ENCODE measurements around the gene MAPK8IP3.

Gene MAPK8IP3

DNA sequence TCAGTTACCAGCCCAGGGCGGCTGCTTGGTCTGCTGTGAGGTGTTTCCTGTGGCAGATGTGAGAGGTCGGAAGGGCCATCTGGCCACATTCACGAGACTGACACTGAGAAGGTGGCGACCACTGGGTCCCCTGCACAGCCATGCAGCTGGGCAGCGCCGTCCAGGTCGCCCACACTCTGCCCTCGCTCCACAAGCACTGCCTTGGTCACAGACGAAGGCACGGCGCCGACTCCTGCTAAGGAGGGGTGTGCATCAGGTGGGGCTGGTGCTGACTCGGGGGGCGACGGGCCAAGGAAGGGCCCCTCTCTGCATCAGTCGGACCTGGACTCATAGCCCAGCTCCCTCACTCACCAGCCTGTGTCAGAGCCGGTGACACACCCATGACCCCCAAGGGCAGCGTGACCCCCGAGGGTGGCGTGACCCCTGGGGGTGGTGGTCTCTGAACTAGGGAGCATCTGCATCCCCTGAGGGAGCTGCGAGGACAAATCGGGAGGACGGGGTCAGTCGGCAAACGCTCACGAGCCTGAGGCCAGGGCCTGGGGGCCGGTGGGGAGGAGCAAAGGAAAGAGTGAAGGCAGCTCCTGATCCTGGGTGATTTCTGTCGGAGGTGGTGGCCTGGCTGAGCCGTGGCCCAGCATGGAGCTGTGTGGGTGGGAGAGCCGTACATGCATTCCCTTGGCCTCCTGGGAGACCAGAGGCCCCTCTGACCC, 34.9 kb downstream of the MAPK8IP3 start:
- no peak for DNase-seq

GRCh38 chr16:1741553-1742165, 35.7 kb downstream of the MAPK8IP3 start:
- DNase-seq = no peak

- DNase-seq = no peak
These were observed 37.7 kb downstream of the MAPK8IP3 start for GRCh38 chr16:1743376-1744337.

- no peak for DNase-seq
These were observed 38.4 kb downstream of the MAPK8IP3 start for GRCh38 chr16:1744338-1744840.

- no peak for DNase-seq
These were observed 39.3 kb downstream of the MAPK8IP3 start for GRCh38 chr16:1745181-1745899.

GRCh38 chr16:1745900-1746692, 40.1 kb downstream of the MAPK8IP3 start:
- no peak for DNase-seq

DNA sequence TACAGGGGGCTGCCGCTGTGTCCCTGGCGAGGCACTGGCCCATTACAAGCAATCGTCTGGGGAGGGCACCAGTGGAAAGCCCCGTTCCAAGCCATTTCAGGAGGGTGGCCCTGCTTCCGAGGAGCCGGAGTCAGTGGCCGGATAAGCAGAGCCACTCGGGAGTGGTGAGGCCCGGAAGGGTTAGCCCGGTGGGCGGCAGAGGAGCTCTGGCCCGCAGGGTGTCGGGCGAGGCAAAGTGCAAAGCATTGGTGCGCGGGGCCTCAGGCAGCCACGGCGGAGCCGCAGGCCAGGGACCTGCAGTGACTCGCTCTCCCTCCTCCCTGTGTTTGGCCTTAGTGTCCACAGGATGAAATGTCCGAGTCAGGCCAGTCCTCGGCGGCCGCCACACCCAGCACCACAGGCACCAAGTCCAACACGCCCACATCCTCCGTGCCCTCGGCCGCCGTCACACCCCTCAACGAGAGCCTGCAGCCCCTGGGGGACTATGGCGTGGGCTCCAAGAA, 40.7 kb downstream of the MAPK8IP3 start:
- DNase-seq = no peak

- no peak for DNase-seq
These were observed 41.9 kb downstream of the MAPK8IP3 start for GRCh38 chr16:1747934-1748333.

GRCh38 chr16:1749152-1750117, 43.4 kb downstream of the MAPK8IP3 start:
- no peak for DNase-seq

DNA sequence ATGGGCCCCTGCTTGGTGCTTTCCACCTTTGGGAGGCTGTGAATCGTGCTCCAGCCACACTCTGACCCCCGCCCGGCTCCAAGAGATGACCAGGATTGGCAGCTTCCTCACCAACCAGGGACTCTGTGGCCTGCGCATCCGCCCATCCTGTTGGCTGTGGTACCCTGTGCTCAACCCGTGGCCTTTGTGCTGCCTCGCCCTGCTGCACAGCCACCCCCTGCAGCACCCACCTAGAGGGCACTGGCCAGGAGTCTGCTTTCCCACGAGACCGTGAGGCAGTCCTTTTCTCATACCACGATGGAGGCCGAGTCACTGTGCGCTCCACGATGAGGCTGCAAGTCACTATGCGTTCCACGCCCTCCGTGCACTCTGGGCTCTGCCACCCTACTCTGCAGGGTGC, 46.0 kb downstream of the MAPK8IP3 start:
- no peak for DNase-seq

GRCh38 chr16:1752853-1753252, 46.9 kb downstream of the MAPK8IP3 start:
- DNase-seq = no peak

DNA sequence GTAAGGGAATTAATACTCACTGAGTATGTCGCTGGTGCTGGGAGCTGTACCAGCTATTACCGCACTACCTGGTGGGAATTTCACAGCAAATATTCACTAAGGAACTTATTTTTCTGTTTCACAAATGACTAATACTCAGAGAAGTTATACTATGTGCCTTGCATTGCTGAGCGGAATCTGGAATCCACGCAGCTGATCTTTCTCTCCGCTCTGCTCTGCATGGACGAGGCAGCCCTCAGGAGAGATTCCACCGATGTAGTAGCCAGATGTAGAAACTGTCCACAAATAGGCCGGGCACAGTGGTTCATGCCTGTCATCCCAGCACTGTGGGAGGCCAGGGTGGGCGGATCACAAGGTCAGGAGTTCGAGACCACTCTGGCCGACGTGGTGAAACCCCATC, 48.2 kb downstream of the MAPK8IP3 start:
- DNase-seq = no peak

- no peak for DNase-seq
These were observed 51.9 kb downstream of the MAPK8IP3 start for GRCh38 chr16:1757714-1758461.

- no peak for DNase-seq
These were observed 52.9 kb downstream of the MAPK8IP3 start for GRCh38 chr16:1758923-1759322.

- no peak for DNase-seq
These were observed 53.5 kb downstream of the MAPK8IP3 start for GRCh38 chr16:1759511-1759910.

- DNase-seq = no peak
These were observed 54.9 kb downstream of the MAPK8IP3 start for GRCh38 chr16:1760911-1761310.

DNA sequence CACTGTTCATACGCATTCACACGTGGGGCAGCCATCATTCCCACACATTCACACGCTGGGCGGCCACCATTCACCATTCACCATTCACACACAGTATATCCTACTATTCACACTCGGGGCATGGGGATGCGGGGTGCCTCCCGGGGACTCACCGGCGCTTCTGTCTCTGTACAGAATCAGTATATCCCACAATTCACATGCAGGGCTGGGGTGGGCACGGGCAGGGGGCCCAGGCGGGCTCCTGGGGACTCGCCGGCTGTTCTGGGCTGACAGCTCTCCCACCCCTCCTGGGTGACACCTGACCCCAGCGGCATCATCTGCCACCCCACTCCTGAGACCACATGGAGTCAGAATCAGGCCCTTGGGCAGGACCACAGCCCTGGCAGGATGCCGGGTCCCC, 55.8 kb downstream of the MAPK8IP3 start:
- no peak for DNase-seq

DNA sequence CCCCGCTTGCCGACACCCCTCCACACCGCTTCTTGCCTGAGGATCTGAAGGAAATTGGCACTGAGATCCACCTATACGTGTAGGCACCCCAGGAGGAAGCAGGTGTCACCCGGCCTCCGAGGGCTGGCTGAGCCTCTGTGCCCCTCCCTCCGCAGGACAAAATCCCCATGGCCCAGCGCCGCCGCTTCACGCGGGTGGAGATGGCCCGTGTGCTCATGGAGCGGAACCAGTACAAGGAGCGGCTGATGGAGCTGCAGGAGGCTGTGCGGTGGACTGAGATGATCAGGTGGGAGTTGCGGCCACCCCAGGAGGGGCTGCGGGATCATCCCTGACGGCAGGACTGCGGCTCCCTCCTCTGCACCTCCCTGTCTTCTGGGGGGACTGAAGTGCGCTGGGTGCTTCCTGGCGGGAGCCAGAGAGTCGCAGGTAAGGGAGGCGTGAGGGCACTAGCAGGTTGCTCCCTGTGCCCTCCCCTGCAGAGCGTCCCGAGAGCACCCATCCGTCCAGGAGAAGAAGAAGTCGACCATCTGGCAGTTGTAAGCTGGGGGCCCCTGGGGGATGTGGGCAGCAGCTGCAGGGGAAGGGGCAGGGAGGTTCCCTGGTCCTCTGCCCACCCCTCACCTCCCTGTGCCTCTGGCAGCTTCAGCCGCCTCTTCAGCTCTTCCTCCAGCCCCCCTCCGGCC, 56.3 kb downstream of the MAPK8IP3 start:
- no peak for DNase-seq

Measured in activated naive CD4-positive, alpha-beta T cell treated with anti-CD3 and anti-CD28 coated beads, Interleukin-2, amount 50 U/mL, for 16 hours (primary cell).